ENCODE results near the gene WDR17.
A peak's percentile ranks its signal among the peaks of the same experiment; 100 is the strongest.

WDR17 gene

DNA sequence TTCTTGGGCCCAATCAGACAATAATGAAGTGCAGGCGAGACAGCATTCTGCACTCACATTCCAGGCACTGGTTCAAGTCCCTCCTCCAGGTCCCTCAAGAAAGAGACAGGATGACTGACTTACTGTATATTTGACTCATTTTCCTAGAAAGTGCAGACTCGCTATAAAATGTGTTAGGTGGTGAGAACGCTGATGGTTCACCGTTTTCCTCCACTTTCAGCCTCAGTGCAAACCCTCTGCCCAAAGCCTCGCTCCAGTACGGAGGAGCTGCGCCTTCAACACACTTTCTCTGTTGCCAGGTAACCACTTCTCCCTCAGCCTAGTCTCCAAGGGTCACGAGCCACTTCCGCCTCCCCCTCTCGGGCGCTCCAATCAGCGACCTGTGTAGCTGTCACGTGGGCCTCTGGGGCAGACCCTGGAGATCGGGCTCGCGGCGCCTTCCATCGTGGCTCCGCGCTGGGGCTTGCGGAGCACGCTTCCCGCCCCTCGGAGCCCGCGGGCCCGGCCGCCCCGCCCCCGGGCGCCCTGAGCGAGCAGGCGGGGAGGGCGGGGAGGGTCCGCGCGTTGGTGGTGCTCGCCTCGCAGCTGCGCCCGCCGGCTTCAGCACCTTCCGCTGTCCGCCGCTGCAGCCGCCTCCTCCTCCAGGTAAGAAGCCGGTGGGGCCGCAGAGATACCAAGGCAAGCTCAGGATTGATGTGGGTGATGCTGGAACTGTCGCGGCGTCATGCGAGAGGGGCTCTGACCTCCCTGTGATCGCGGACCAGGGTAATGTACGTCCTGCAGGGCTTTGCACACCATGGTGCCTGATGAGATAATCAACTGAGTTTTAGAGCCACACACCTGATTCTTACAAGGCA lies at the start of gene WDR17:
Gene WDR17, plus strand, starts transcription at position 407 of the 857 bp plus-strand sequence. CDS start 45,740 bp downstream, outside the sequence.
- no peak for TF ChIP-seq ZFX (IDR thresholded peaks at IDR 0.05)
- TF ChIP-seq, protein P1, sequence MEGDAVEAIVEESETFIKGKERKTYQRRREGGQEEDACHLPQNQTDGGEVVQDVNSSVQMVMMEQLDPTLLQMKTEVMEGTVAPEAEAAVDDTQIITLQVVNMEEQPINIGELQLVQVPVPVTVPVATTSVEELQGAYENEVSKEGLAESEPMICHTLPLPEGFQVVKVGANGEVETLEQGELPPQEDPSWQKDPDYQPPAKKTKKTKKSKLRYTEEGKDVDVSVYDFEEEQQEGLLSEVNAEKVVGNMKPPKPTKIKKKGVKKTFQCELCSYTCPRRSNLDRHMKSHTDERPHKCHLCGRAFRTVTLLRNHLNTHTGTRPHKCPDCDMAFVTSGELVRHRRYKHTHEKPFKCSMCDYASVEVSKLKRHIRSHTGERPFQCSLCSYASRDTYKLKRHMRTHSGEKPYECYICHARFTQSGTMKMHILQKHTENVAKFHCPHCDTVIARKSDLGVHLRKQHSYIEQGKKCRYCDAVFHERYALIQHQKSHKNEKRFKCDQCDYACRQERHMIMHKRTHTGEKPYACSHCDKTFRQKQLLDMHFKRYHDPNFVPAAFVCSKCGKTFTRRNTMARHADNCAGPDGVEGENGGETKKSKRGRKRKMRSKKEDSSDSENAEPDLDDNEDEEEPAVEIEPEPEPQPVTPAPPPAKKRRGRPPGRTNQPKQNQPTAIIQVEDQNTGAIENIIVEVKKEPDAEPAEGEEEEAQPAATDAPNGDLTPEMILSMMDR (conservative IDR thresholded peaks at IDR 0.05) = no peak
- H3K27ac ChIP-seq = no peak within 1 kb of the TSS

DNA sequence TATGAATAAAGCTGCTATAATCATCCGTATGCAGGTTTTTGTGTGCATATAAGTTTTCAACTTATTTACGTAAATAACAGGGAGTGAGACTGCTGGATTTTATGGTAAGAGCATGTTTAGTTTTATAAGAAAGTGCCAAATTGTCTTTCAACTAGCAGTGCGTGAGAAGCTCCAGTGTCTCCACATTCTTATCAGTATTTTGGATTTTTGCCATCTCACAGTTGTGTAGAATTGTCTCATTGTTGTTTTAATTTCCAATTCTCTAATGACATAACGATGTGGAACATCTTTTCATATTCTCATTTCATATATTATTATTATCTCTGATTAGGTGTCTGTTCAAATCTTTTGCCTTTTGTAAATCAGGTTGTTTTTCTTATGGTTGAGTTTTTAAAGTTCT lies 49.0 kb upstream of the WDR17 start:
- H3K27ac ChIP-seq = no peak overlapping the region
- TF ChIP-seq ZFX (IDR thresholded peaks at IDR 0.05) = no peak
- TF ChIP-seq, protein P1 (conservative IDR thresholded peaks at IDR 0.05) = no peak

DNA sequence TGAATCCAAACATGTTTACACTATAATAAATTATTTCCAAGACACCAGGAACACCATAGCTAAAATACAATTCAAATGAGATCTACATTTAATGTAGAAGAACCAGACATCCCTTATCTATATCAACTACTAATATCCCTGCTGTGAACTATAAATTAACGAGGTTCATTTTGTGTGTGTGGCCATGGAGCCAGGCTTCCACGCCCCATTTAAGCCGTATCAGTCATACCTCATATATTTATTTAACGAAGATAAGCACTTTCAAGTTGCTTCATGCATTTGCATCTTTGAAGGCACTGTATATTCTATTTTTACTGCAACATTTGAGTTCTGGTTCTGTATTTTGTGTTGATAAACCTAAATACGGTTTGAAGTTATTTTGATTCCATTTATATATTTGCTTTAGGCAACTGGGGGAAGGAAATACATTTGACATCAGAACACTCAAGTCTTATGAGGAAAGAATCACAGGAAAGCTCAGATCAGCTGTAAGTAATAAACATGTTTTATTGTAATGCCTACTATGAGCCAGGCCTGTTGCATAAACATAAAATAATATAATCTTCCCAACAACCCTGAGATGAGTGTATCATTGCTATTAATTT lies 45.1 kb upstream of the WDR17 start:
- no peak overlapping the region for H3K27ac ChIP-seq

GRCh38 chr4:176030391-176030790 lies 35.2 kb upstream of the WDR17 start:
- H3K27ac ChIP-seq = no peak overlapping the region
- TF ChIP-seq, protein P1 (conservative IDR thresholded peaks at IDR 0.05) = no peak
- TF ChIP-seq ZFX (IDR thresholded peaks at IDR 0.05) = no peak

More for the DNA sequence above, 45.1 kb upstream of the WDR17 start:
- TF ChIP-seq ZFX (IDR thresholded peaks at IDR 0.05) = no peak
- TF ChIP-seq, protein P1 (conservative IDR thresholded peaks at IDR 0.05) = no peak

DNA sequence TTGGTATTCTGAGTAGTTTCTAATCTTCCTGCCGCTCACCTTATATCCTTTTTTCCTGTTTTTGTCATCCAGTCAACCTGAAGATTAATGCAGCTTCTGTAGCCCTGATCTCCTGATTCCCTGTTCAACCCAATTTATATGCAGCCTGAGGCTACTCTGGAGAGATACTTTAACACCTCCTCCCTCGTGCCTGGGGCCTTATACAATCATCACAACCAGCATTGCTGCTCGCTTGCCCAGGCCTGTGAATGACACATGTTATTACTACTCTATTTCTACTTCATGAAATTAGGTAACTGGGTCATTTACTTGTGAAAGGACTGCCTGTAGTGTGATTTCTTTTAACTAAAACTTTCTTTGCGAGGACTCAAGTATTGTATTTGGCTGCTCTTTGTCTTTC lies 33.7 kb upstream of the WDR17 start:
- no peak for TF ChIP-seq ZFX (IDR thresholded peaks at IDR 0.05)
- TF ChIP-seq, protein P1 (conservative IDR thresholded peaks at IDR 0.05) = no peak

GRCh38 chr4:176032454-176032853 lies 33.2 kb upstream of the WDR17 start:
- H3K27ac ChIP-seq = no peak overlapping the region
- TF ChIP-seq, protein P1 (conservative IDR thresholded peaks at IDR 0.05) = no peak
- TF ChIP-seq ZFX (IDR thresholded peaks at IDR 0.05) = no peak

More for the DNA sequence above, 33.7 kb upstream of the WDR17 start:
- no peak overlapping the region for H3K27ac ChIP-seq

DNA sequence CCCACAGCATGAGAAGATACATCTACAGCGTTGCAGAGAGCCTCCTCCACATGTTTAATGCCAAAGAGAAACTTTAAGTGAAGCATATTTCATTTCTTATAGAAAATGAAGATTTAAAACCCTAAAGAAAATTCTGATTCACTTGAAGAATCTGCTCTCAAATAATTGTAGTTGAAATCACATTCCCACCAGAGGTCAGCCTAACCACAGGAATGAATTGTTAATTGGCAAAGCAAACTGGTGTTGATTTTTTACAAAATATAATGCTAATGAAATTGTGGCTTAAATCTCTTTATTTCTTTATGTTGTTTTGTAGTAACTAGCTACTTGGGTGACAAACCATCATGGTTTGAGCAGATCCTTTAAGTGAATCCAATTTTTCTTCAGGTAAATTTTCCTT lies 31.1 kb upstream of the WDR17 start:
- TF ChIP-seq, protein P1 (conservative IDR thresholded peaks at IDR 0.05) = peak; percentile 22
- TF ChIP-seq ZFX (IDR thresholded peaks at IDR 0.05) = no peak
- H3K27ac ChIP-seq = no peak overlapping the region

All from C4-2B (cell line).